ENCODE results near the gene CLPTM1L.

CLPTM1L gene

GRCh38 chr5:1345876-1346626, 1.2 kb upstream of the CLPTM1L start (continued):
- TF ChIP-seq KLF17 (tag by site-specific recombination; IDR thresholded peaks at IDR 0.05) = no peak
- no peak for TF ChIP-seq SP3 (tag by site-specific recombination; IDR thresholded peaks at IDR 0.05)
- TF ChIP-seq, protein P1, sequence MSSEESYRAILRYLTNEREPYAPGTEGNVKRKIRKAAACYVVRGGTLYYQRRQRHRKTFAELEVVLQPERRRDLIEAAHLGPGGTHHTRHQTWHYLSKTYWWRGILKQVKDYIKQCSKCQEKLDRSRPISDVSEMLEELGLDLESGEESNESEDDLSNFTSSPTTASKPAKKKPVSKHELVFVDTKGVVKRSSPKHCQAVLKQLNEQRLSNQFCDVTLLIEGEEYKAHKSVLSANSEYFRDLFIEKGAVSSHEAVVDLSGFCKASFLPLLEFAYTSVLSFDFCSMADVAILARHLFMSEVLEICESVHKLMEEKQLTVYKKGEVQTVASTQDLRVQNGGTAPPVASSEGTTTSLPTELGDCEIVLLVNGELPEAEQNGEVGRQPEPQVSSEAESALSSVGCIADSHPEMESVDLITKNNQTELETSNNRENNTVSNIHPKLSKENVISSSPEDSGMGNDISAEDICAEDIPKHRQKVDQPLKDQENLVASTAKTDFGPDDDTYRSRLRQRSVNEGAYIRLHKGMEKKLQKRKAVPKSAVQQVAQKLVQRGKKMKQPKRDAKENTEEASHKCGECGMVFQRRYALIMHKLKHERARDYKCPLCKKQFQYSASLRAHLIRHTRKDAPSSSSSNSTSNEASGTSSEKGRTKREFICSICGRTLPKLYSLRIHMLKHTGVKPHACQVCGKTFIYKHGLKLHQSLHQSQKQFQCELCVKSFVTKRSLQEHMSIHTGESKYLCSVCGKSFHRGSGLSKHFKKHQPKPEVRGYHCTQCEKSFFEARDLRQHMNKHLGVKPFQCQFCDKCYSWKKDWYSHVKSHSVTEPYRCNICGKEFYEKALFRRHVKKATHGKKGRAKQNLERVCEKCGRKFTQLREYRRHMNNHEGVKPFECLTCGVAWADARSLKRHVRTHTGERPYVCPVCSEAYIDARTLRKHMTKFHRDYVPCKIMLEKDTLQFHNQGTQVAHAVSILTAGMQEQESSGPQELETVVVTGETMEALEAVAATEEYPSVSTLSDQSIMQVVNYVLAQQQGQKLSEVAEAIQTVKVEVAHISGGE (tag by site-specific recombination; conservative IDR thresholded peaks at IDR 0.05; ENCODE audit: low read depth) = no peak
- TF ChIP-seq GFI1B (tag by site-specific recombination; IDR thresholded peaks at IDR 0.05) = no peak
- TF ChIP-seq ZNF394 (tag by site-specific recombination; IDR thresholded peaks at IDR 0.05; ENCODE audit: borderline replicate concordance) = no peak

GRCh38 chr5:1343931-1344901, 683 bp downstream of the CLPTM1L start:
- Histone ChIP-seq H3K4me3 (ENCODE audit: low read depth, low read length) (peak overlapping the region; percentile 91), H3K36me3 (ENCODE audit: control insufficient read depth in 2 of 2, insufficient read depth in 1 of 2, low read length in 2 of 2) (peaks cover 28 to 44% of the 10 kb centered on the region in 2 experiments), H3K4me1 (ENCODE audit: control insufficient read depth, insufficient read depth, low read length) (peaks cover 7% of the 10 kb centered on the region; the same call in 1 of the 2 replicates), H3K9me3 (ENCODE audit: control insufficient read depth, insufficient read depth, low read depth, low read length) (no peaks in the 10 kb centered on the region), H3K27ac (ENCODE audit: extremely low read depth, low read depth, low read length) (peak overlapping the region; percentile 64; the same call in 1 of the 2 replicates)
- ChIA-PET POLR2A (interaction anchor here (0.6 to 4.1 kb wide), 9 partner anchors 9 to 299 kb away, joined by 3 to 37 read pairs (median 4); no protein-coding TSS in a partner anchor), CTCF (interaction anchor here (0.8 to 1.3 kb wide), 5 partner anchors 36 to 301 kb away, joined by 3 to 6 read pairs (median 3); no protein-coding TSS in a partner anchor)
- TF ChIP-seq ZFP69B (tag by site-specific recombination; IDR thresholded peaks at IDR 0.05) (no peak), HIC1 (tag by site-specific recombination; IDR thresholded peaks at IDR 0.05) (no peak), ZNF169 (tag by site-specific recombination; IDR thresholded peaks at IDR 0.05) (no peak), ZSCAN23 (tag by site-specific recombination; IDR thresholded peaks at IDR 0.05) (no peak), KLF10 (tag by site-specific recombination; IDR thresholded peaks at IDR 0.05) (no peak), KLF9 (tag by site-specific recombination; IDR thresholded peaks at IDR 0.05; ENCODE audit: low read depth) (peak; percentile 43; the same call in 1 of the 2 replicates), ZNF335 (tag by site-specific recombination; conservative IDR thresholded peaks at IDR 0.05) (peak; percentile 21; the same call in 1 of the 2 replicates), ZNF768 (tag by site-specific recombination; IDR thresholded peaks at IDR 0.05) (no peak), SP2 (tag by site-specific recombination; IDR thresholded peaks at IDR 0.05) (no peak), ZNF146 (tag by site-specific recombination; IDR thresholded peaks at IDR 0.05) (no peak)
- TF ChIP-seq, protein P2, sequence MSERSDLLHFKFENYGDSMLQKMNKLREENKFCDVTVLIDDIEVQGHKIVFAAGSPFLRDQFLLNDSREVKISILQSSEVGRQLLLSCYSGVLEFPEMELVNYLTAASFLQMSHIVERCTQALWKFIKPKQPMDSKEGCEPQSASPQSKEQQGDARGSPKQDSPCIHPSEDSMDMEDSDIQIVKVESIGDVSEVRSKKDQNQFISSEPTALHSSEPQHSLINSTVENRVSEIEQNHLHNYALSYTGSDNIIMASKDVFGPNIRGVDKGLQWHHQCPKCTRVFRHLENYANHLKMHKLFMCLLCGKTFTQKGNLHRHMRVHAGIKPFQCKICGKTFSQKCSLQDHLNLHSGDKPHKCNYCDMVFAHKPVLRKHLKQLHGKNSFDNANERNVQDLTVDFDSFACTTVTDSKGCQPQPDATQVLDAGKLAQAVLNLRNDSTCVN (tag by site-specific recombination; optimal IDR thresholded peaks at IDR 0.05) = peak; percentile 44

Measured in HEK293 (cell line).